Endothelial cell of umbilical vein (primary cell): ENCODE data around the gene GALNT4. TPM values are rescaled to one million over a fixed set of nuclear protein-coding genes. Genes with fewer than 3 reads are reported as not detected.

Experiments used
- BruUV-seq: library from RNA; stranded (reverse); fragments of 400-500 nt; replicated peaks from 2 replicates; lab custom pipeline; 2021; lab: Mats Ljungman, UMichigan
- CTCF ChIA-PET: fragments of 300-600, 350-600 bp; sonication (Branson Sonifier 250); formaldehyde crosslinking; loops from one replicate; lab custom pipeline; 2021; ENCODE audit warnings: antibody characterized with exemption, inconsistent platforms; lab: Charles Lee
- POLR2A ChIA-PET: fragments of 300-600, 350-600 bp; sonication (Branson Sonifier 250); formaldehyde crosslinking; loops from one replicate; lab custom pipeline; 2021; ENCODE audit warnings: antibody characterized with exemption, inconsistent platforms; lab: Charles Lee
- DNase-seq: peaks from one replicate; pipeline ENCODE4 v3.0.0-alpha.2; 2011; ENCODE audit warnings: low read depth, low spot score
- FAIRE-seq: peaks from 2 replicates; lab custom pipeline; 2011; peaks lifted over from hg19 to GRCh38; lab: Jason Lieb, UNC
- H2AFZ ChIP-seq: 2 replicates; pipeline ENCODE4 v1.6.0; 2012; ENCODE audit warnings: low read depth, low read length, control low read depth, inconsistent platforms
- H3K27ac ChIP-seq: 2 replicates; pipeline ENCODE4 v1.5.1; 2011; ENCODE audit warnings: low read depth, mild to moderate bottlenecking, control low read depth, low read length, moderate library complexity; ENCODE audit not compliant: insufficient read depth
- H3K27me3 ChIP-seq, 2 experiments: 2 replicates each; pipeline versions ENCODE4 v1.6.0 to v1.6.1; 2011; ENCODE audit warnings: low read length in 2 of 2, mixed read lengths in 1 of 2; ENCODE audit not compliant: control insufficient read depth in 2 of 2, insufficient read depth in 2 of 2
- H3K36me3 ChIP-seq, 2 experiments: 2 replicates in 1 of 2; 3 replicates in 1 of 2; pipeline ENCODE4 v1.5.1; 2011; ENCODE audit warnings: low read length in 2 of 2, mild to moderate bottlenecking in 1 of 2, moderate library complexity in 1 of 2; ENCODE audit not compliant: control insufficient read depth in 2 of 2, insufficient read depth in 2 of 2; ENCODE audit errors: extremely low read depth in 1 of 2
- H3K4me1 ChIP-seq: 3 replicates; pipeline ENCODE4 v1.5.1; 2011; ENCODE audit warnings: mild to moderate bottlenecking, low read length; ENCODE audit not compliant: control insufficient read depth, insufficient read depth; ENCODE audit errors: extremely low read depth
- H3K4me2 ChIP-seq: 2 replicates; pipeline ENCODE4 v1.6.1; 2011; ENCODE audit warnings: low read length, control low read depth, mixed read lengths; ENCODE audit not compliant: insufficient read depth
- H3K4me3 ChIP-seq, 3 experiments: fragments of 200-600 bp in 1 of 3; sonication (generic), shearing (Covaris generic) in 1 of 3; replicated peaks in 1 of 3; 2 replicates each; pipeline ENCODE4 v1.5.1; 2011 to 2016; ENCODE audit warnings: control low read depth in 3 of 3, low read length in 3 of 3, mild to moderate bottlenecking in 2 of 3, inconsistent platforms in 1 of 3, low read depth in 1 of 3, moderate library complexity in 1 of 3; ENCODE audit not compliant: insufficient read depth in 1 of 3
- H3K79me2 ChIP-seq: 2 replicates; pipeline ENCODE4 v1.6.0; 2012; ENCODE audit warnings: low read length, inconsistent platforms; ENCODE audit not compliant: control insufficient read depth, insufficient read depth
- H3K9ac ChIP-seq: replicated peaks from 2 replicates; pipeline ENCODE3; 2011; ENCODE audit warnings: low read length, control low read depth; ENCODE audit not compliant: insufficient read depth; ENCODE audit errors: extremely low read depth
- H3K9me1 ChIP-seq: replicated peaks from 3 replicates; pipeline ENCODE4 v1.6.0; 2011; ENCODE audit warnings: mild to moderate bottlenecking, low read length; ENCODE audit not compliant: control insufficient read depth, insufficient read depth; ENCODE audit errors: extremely low read depth
- H3K9me3 ChIP-seq: replicated peaks from 2 replicates; pipeline ENCODE4 v1.5.1; 2012; ENCODE audit warnings: low read length, inconsistent platforms; ENCODE audit not compliant: control insufficient read depth, insufficient read depth
- H4K20me1 ChIP-seq: replicated peaks from 2 replicates; pipeline ENCODE3; 2011; ENCODE audit warnings: mild to moderate bottlenecking, low read length; ENCODE audit not compliant: control insufficient read depth, insufficient read depth; ENCODE audit errors: extremely low read depth
- EZH2 ChIP-seq: IDR thresholded peaks from 2 replicates; pipeline ENCODE4 v1.6.1; 2012; ENCODE audit warnings: borderline replicate concordance, low read depth, mild to moderate bottlenecking, moderate library complexity, low read length, inconsistent platforms; ENCODE audit not compliant: severe bottlenecking
- FOS ChIP-seq: IDR thresholded peaks from 2 replicates; pipeline ENCODE4 v1.6.1; 2011; ENCODE audit warnings: mild to moderate bottlenecking, low read length, moderate library complexity, borderline replicate concordance; ENCODE audit not compliant: insufficient read depth
- GATA2 ChIP-seq: IDR thresholded peaks from 2 replicates; pipeline ENCODE4 v1.7.0; 2011; ENCODE audit warnings: low read depth, mild to moderate bottlenecking, moderate library complexity, mixed read lengths, low read length; ENCODE audit not compliant: insufficient read length, insufficient read depth
- JUN ChIP-seq: IDR thresholded peaks from 2 replicates; pipeline ENCODE4 v1.6.1; 2011; ENCODE audit warnings: borderline replicate concordance, low read depth; ENCODE audit not compliant: insufficient read length, insufficient read depth
- MYC ChIP-seq: IDR thresholded peaks from one replicate; pipeline ENCODE4 v1.6.1; 2011; ENCODE audit warnings: mild to moderate bottlenecking, low read depth, low read length
- POLR2A ChIP-seq: IDR thresholded peaks from 2 replicates; pipeline ENCODE4 v1.6.1; 2012; ENCODE audit warnings: low read depth, mild to moderate bottlenecking, control low read depth, low read length
- POLR2AphosphoS5 ChIP-seq: IDR thresholded peaks from 2 replicates; pipeline ENCODE4 v1.6.1; 2012; ENCODE audit warnings: low read depth, mild to moderate bottlenecking, control low read depth, low read length, moderate library complexity; ENCODE audit not compliant: insufficient read depth
- dilution Hi-C: fragments of 300-500 bp; cut with MboI; formaldehyde crosslinking; loops from one replicate; pipeline ENCODE4 v1.15.0; 2019; ENCODE audit warnings: low sequenced_read_pairs; ENCODE audit not compliant: extremely low pct_ligation_motif_present
- intact Hi-C: fragments of 100-400 bp; cut with micrococcal nuclease; formaldehyde crosslinking; loops from one replicate; pipeline ENCODE4 v1.10.0; 2022
- polyA plus RNA-seq, 4 experiments: library from polyadenylated mRNA; depleted of rRNA in 3 of 4; stranded (reverse) in 3 of 4; unstranded in 1 of 4; fragments of >200 nt; gene quantifications; 2 replicates each; pipeline versions ENCODE4 v1.2.1 to v1.2.3, GENCODE V29; 2011 to 2012; ENCODE audit warnings: missing spikeins in 1 of 4
- total RNA-seq: library from RNA; stranded (reverse); gene quantifications from 2 replicates; pipeline ENCODE4 v1.2.3, GENCODE V29; 2021
- TF ChIP-seq, protein P1 (sequence below): IDR thresholded peaks from 2 replicates; pipeline ENCODE4 v1.6.1; 2011; ENCODE audit not compliant: insufficient read depth, insufficient read length
- TF ChIP-seq, protein P2 (sequence below), 2 donors: IDR thresholded peaks; 1 replicate in 1 of 2; 2 replicates in 1 of 2; pipeline ENCODE4 v1.5.1; 2011; ENCODE audit warnings: low read length in 2 of 2, mild to moderate bottlenecking in 2 of 2, moderate library complexity in 2 of 2, control low read depth in 1 of 2, inconsistent platforms in 1 of 2, low read depth in 1 of 2; ENCODE audit not compliant: insufficient read depth in 1 of 2; ENCODE audit errors: extremely low read depth in 1 of 2

The GALNT4 gene
- total and polyA plus RNA-seq, 2 donors (not counting 3 experiments of a cell fraction or from before 2014, with no cell fraction given): 2.0 to 9.8 TPM

DNA sequence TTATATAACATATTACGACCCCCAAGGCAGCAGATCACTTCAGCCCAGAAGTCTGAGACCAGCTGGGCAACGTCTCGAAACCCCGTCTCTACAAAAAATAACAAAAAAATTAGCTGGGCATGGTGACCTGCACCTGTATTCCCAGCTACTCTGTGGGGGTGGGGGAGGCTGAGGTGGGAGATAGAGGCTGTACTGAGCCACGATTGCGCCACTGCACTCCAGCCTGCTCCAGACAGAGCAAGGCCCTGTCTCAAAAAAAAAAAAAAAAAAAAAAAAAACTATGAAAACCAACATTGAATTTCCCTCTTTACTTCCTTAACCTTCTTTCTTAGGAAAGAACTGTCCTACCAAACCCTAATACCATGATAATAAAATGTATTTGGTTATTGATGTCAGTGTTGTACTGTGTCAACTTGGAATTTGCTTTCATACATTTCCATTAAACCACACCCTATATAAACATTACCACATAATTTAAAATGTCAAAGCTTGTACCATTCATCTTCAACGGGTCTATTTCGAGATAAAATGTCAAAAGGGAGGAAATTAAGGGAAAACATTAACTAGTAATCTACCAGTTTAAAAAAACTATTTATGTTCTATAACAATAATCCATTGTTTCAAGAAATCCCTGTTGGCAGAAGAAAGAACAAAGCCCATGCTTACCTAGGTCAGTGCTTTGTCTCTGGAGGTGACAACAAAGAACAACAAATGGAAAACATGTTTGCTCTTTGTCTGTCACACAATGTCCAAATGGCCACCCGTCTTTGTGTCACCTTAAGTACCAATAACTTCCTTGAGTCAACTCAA is 17.4 kb downstream of the GALNT4 start:
- Histone ChIP-seq H3K9me3 (no peaks in the 10 kb centered on the region), H3K27ac (no peak overlapping the region), H3K4me1 (peaks cover 14% of the 10 kb centered on the region), H3K4me3 (no peak overlapping the region), H4K20me1 (no peaks in the 10 kb centered on the region), H3K27me3 (no peaks in the 10 kb centered on the region), H3K9me1 (no peaks in the 10 kb centered on the region), H3K79me2 (no peaks in the 10 kb centered on the region), H3K4me2 (no peak overlapping the region), H2AFZ (no peak overlapping the region), H3K9ac (no peak overlapping the region), H3K36me3 (no peaks in the 10 kb centered on the region)
- TF ChIP-seq JUN: no peak
- TF ChIP-seq POLR2A: no peak
- no peak for TF ChIP-seq EZH2
- TF ChIP-seq MYC: no peak
- no peak for TF ChIP-seq GATA2
- no peak for TF ChIP-seq POLR2AphosphoS5
- no peak for TF ChIP-seq FOS
- TF ChIP-seq, protein P1, sequence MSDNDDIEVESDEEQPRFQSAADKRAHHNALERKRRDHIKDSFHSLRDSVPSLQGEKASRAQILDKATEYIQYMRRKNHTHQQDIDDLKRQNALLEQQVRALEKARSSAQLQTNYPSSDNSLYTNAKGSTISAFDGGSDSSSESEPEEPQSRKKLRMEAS: no peak
- TF ChIP-seq, protein P2, sequence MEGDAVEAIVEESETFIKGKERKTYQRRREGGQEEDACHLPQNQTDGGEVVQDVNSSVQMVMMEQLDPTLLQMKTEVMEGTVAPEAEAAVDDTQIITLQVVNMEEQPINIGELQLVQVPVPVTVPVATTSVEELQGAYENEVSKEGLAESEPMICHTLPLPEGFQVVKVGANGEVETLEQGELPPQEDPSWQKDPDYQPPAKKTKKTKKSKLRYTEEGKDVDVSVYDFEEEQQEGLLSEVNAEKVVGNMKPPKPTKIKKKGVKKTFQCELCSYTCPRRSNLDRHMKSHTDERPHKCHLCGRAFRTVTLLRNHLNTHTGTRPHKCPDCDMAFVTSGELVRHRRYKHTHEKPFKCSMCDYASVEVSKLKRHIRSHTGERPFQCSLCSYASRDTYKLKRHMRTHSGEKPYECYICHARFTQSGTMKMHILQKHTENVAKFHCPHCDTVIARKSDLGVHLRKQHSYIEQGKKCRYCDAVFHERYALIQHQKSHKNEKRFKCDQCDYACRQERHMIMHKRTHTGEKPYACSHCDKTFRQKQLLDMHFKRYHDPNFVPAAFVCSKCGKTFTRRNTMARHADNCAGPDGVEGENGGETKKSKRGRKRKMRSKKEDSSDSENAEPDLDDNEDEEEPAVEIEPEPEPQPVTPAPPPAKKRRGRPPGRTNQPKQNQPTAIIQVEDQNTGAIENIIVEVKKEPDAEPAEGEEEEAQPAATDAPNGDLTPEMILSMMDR (IDR thresholded peaks at IDR 0.05; ENCODE audit: extremely low read depth in 1 of 2, insufficient read depth in 1 of 2, low read depth in 1 of 2, low read length in 2 of 2): no peak
- intact Hi-C loops (no loop called here), dilution Hi-C loops (no loop called here)
- POLR2A ChIA-PET: no interaction called here
- CTCF ChIA-PET: interaction anchor here (0.6 to 0.7 kb wide), 2 partner anchors 15 to 488 kb away, joined by 3 read pairs; no protein-coding TSS in a partner anchor
- BruUV-seq: no TSS peak
- DNase-seq (peak; percentile 40), FAIRE-seq (peak; percentile 43)
